HepG2 (cell line): Measurements from ENCODE around the gene CLCA1. TPM values are rescaled to one million over a fixed set of nuclear protein-coding genes. Genes with fewer than 3 reads are reported as not detected.

Experiments
- ATAC-seq: fragments of 200-7000 bp; cut with Tn5 transposase; 3 replicates; pipeline ENCODE4 v1.9.1; 2020; ENCODE audit warnings: mild to moderate bottlenecking, moderate library complexity
- BruUV-seq: library from RNA; stranded (reverse); fragments of 400-500 nt; replicated peaks from 2 replicates; lab custom pipeline; 2021; lab: Mats Ljungman, UMichigan
- CTCF ChIA-PET: fragments of 300-600 bp; formaldehyde crosslinking; extraction: SDS; loops from one replicate; lab custom pipeline; 2021; ENCODE audit warnings: low total read pairs, inconsistent platforms, low intra/inter-chr PET ratio; lab: Yijun Ruan, JAX
- POLR2A ChIA-PET: fragments of 350-600 bp; sonication (Branson Sonifier 250); formaldehyde crosslinking; loops from one replicate; lab custom pipeline; 2020; ENCODE audit warnings: antibody characterized with exemption, inconsistent platforms; lab: Yijun Ruan, JAX
- DNase-seq: peaks from one replicate; pipeline ENCODE4 v3.0.0-alpha.2; 2015; ENCODE audit warnings: low spot score
- FAIRE-seq: peaks from 3 replicates; lab custom pipeline; 2011; peaks lifted over from hg19 to GRCh38; lab: Jason Lieb, UNC
- H2AFZ ChIP-seq: one replicate; pipeline ENCODE4 v1.6.1; 2011; ENCODE audit warnings: low read length, inconsistent platforms
- H3K27ac ChIP-seq: fragments of 300-600 bp; 3 replicates; pipeline ENCODE4 v1.8.0; 2011; ENCODE audit warnings: mixed run types, mild to moderate bottlenecking, mixed read lengths, low read length, inconsistent platforms; ENCODE audit not compliant: insufficient read depth; ENCODE audit errors: extremely low read length
- H3K27me3 ChIP-seq, 2 experiments: fragments of 200-600 bp in 1 of 2; 2 replicates in 1 of 2; 3 replicates in 1 of 2; pipeline versions ENCODE4 v1.6.0 to v1.8.0; 2011; ENCODE audit warnings: low read length in 2 of 2, mild to moderate bottlenecking in 2 of 2, moderate library complexity in 2 of 2, inconsistent platforms in 1 of 2; ENCODE audit not compliant: insufficient read depth in 2 of 2, control insufficient read depth in 1 of 2
- H3K36me3 ChIP-seq, 2 experiments: fragments of 200-600 bp in 1 of 2; replicated peaks in 1 of 2; 2 replicates in 1 of 2; 3 replicates in 1 of 2; pipeline versions ENCODE4 v1.5.1 to v1.8.0; 2011; ENCODE audit warnings: low read length in 2 of 2, inconsistent platforms in 1 of 2; ENCODE audit not compliant: insufficient read depth in 2 of 2, control insufficient read depth in 1 of 2
- H3K4me1 ChIP-seq: 2 replicates; pipeline ENCODE4 v1.5.1; 2012; ENCODE audit warnings: low read length, inconsistent platforms; ENCODE audit not compliant: insufficient read depth
- H3K4me2 ChIP-seq: 2 replicates; pipeline ENCODE4 v1.6.0; 2011; ENCODE audit warnings: low read depth, low read length, inconsistent platforms
- H3K4me3 ChIP-seq, 3 experiments: fragments of 200-600 bp in 1 of 3; sonication (generic), shearing (Covaris generic) in 1 of 3; replicated peaks in 1 of 3; 2 replicates each; pipeline ENCODE4 v1.5.1; 2011 to 2016; ENCODE audit warnings: low read length in 3 of 3, inconsistent platforms in 2 of 3, low read depth in 2 of 3, mild to moderate bottlenecking in 2 of 3, control low read depth in 1 of 3, mixed read lengths in 1 of 3; ENCODE audit not compliant: insufficient read depth in 1 of 3
- H3K79me2 ChIP-seq: one replicate; pipeline ENCODE4 v1.6.1; 2011; ENCODE audit warnings: low read length, inconsistent platforms; ENCODE audit not compliant: insufficient read depth
- H3K9ac ChIP-seq: 2 replicates; pipeline ENCODE4 v1.6.0; 2011; ENCODE audit warnings: mild to moderate bottlenecking, low read depth, low read length, inconsistent platforms; ENCODE audit not compliant: insufficient read depth
- H3K9me3 ChIP-seq: 2 replicates; pipeline ENCODE4 v1.5.1; 2012; ENCODE audit warnings: mild to moderate bottlenecking, low read length
- H4K20me1 ChIP-seq: 2 replicates; pipeline ENCODE4 v1.6.0; 2011; ENCODE audit warnings: inconsistent platforms, mild to moderate bottlenecking, low read length, moderate library complexity; ENCODE audit not compliant: insufficient read depth
- CEBPB ChIP-seq: IDR thresholded peaks from 2 replicates; pipeline ENCODE4 v1.6.1; 2011; ENCODE audit warnings: low read depth, low read length, improper control_type of control experiment, borderline replicate concordance
- FOSL2 ChIP-seq: sonication (generic); formaldehyde crosslinking; IDR thresholded peaks from 2 replicates; pipeline ENCODE4 v1.4.0; 2020; ENCODE audit warnings: missing genetic modification reagents
- GABPA ChIP-seq, 2 experiments: IDR thresholded peaks; 2 replicates each; pipeline ENCODE4 v1.6.1; 2011 to 2016; ENCODE audit warnings: low read depth in 2 of 2, low read length in 1 of 2, missing biosample characterization in 1 of 2, missing genetic modification characterization in 1 of 2
- HNRNPH1 ChIP-seq: fragments of 200-400 bp; formaldehyde crosslinking; optimal IDR thresholded peaks from 2 replicates; pipeline ENCODE3; 2017; ENCODE audit warnings: mild to moderate bottlenecking, low read depth, low read length
- MAFF ChIP-seq: IDR thresholded peaks from 2 replicates; pipeline ENCODE4 v1.6.1; 2011; ENCODE audit warnings: low read depth, low read length, improper control_type of control experiment
- MAFK ChIP-seq, 2 experiments: IDR thresholded peaks in 1 of 2; conservative IDR thresholded peaks in 1 of 2; 2 replicates each; pipeline ENCODE4 v1.6.1; 2011; ENCODE audit warnings: improper control_type of control experiment in 2 of 2, low read length in 2 of 2
- WGBS: methylation state at CpG from one replicate; pipeline ENCODE4 v1.1.6; 2017; ENCODE audit warnings: low lambda C conversion rate; 5-methylcytosine and 5-hydroxymethylcytosine counted together
- in situ Hi-C: cut with HindIII; loops from 2 replicates; pipeline ENCODE4 v1.10.0; 2017; ENCODE audit warnings: low pct_unique_long_range_greater_than_20kb; ENCODE audit not compliant: extremely low pct_ligation_motif_present
- intact Hi-C: fragments of 100-400 bp; cut with micrococcal nuclease; formaldehyde crosslinking; loops from one replicate; pipeline ENCODE4 v1.10.0; 2022; ENCODE audit not compliant: unreplicated experiment
- polyA plus RNA-seq, 8 experiments: library from polyadenylated mRNA; depleted of rRNA in 3 of 8; stranded (reverse) in 7 of 8; unstranded in 1 of 8; fragments of >200 nt; fragmentation: Illumina TruSeq in 4 of 8; extraction: Trizol in 4 of 8; gene quantifications; 2 replicates each; pipeline versions ENCODE4 v1.2.1 to v1.2.3, GENCODE V29; 2011 to 2016; ENCODE audit warnings: low read depth in 4 of 8, missing spikeins in 1 of 8, mixed read lengths in 1 of 8; ENCODE audit not compliant: insufficient read depth in 1 of 8
- total RNA-seq, 5 experiments: library from RNA; depleted of rRNA; stranded (reverse); fragments of >200 nt; fragmentation: Illumina TruSeq; extraction: Trizol; gene quantifications; 2 replicates each; pipeline ENCODE4 v1.2.3, GENCODE V29; 2016; ENCODE audit warnings: low read depth in 1 of 5
- TF ChIP-seq, protein P1 (sequence below): IDR thresholded peaks from 2 replicates; pipeline ENCODE4 v1.6.1; 2012; ENCODE audit warnings: low read length, improper control_type of control experiment

Gene CLCA1
- total and polyA plus RNA-seq, 2 of the 13 experiments (the other 11 are each of a cell fraction or from before 2014, with no cell fraction given), result not detected

GRCh38 chr1:86429835-86430234 is 38.9 kb upstream of the CLCA1 start:
- Histone ChIP-seq H3K4me2 (no peak overlapping the region), H3K9me3 (no peaks in the 10 kb centered on the region), H3K4me1 (no peaks in the 10 kb centered on the region), H3K27me3 (no peaks in the 10 kb centered on the region; a peak in 1 of 5 replicates), H2AFZ (no peak overlapping the region), H3K36me3 (no peaks in the 10 kb centered on the region), H3K27ac (no peak overlapping the region), H4K20me1 (no peaks in the 10 kb centered on the region), H3K4me3 (no peak overlapping the region), H3K79me2 (no peaks in the 10 kb centered on the region), H3K9ac (no peak overlapping the region)
- POLR2A ChIA-PET, result no interaction called here
- CTCF ChIA-PET, result no interaction called here
- ATAC-seq (no peak; the same call in 2 of the 3 replicates), DNase-seq (no peak), FAIRE-seq (no peak)
- intact Hi-C loops, result loop anchor here (2.0 kb wide), 1 partner anchor 73 kb away; no protein-coding TSS in a partner anchor
- in situ Hi-C loops, result no loop called here
- WGBS, result under 1% methylated on average over 3 of the region's 3 CpGs
- TF ChIP-seq CEBPB (peak; percentile 7; the same call in 1 of the 2 replicates), GABPA (IDR thresholded peaks at IDR 0.05; ENCODE audit: low read depth, low read length) (no peak), GABPA (CRISPR knock-in tag; IDR thresholded peaks at IDR 0.05; ENCODE audit: low read depth) (peak; percentile 39), MAFF (peak; percentile 58; the same call in 1 of the 2 replicates), FOSL2 (peak; percentile 30; the same call in 1 of the 2 replicates), HNRNPH1 (no peak), MAFK (conservative IDR thresholded peaks at IDR 0.05 in 1 of 2, IDR thresholded peaks at IDR 0.05 in 1 of 2; ENCODE audit: low read length in 2 of 2) (peak; percentile 5 to 69; a peak in 2 of 4 replicates)
- TF ChIP-seq, protein P1, sequence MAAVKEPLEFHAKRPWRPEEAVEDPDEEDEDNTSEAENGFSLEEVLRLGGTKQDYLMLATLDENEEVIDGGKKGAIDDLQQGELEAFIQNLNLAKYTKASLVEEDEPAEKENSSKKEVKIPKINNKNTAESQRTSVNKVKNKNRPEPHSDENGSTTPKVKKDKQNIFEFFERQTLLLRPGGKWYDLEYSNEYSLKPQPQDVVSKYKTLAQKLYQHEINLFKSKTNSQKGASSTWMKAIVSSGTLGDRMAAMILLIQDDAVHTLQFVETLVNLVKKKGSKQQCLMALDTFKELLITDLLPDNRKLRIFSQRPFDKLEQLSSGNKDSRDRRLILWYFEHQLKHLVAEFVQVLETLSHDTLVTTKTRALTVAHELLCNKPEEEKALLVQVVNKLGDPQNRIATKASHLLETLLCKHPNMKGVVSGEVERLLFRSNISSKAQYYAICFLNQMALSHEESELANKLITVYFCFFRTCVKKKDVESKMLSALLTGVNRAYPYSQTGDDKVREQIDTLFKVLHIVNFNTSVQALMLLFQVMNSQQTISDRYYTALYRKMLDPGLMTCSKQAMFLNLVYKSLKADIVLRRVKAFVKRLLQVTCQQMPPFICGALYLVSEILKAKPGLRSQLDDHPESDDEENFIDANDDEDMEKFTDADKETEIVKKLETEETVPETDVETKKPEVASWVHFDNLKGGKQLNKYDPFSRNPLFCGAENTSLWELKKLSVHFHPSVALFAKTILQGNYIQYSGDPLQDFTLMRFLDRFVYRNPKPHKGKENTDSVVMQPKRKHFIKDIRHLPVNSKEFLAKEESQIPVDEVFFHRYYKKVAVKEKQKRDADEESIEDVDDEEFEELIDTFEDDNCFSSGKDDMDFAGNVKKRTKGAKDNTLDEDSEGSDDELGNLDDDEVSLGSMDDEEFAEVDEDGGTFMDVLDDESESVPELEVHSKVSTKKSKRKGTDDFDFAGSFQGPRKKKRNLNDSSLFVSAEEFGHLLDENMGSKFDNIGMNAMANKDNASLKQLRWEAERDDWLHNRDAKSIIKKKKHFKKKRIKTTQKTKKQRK, result no peak
- no TSS peak for BruUV-seq
